Measurements from ENCODE around the gene FUT6. TPM values are rescaled to one million over a fixed set of nuclear protein-coding genes. Genes with fewer than 3 reads are reported as not detected.
"Not testable (repeated sequence)": the region's sequence is repeated elsewhere in the genome, so short reads cannot be mapped to it uniquely, and the experiment has no call there.

Gene FUT6
- total RNA-seq, 4 donors from 2014 or later: 0.74 TPM; not detected in 3

GRCh38 chr19:5851302-5851701, 11.8 kb upstream of the FUT6 start, which contains the start of gene FUT3:
Gene FUT3 (minus strand): TSS chr19:5851449.
- DNase-seq (ENCODE audit: low spot score): no peak
- no peak for TF ChIP-seq CTCF (IDR thresholded peaks at IDR 0.05)
- no peak for ATAC-seq (ENCODE audit: low FRiP score)

- no peak for TF ChIP-seq CTCF (IDR thresholded peaks at IDR 0.05)
- DNase-seq (ENCODE audit: low spot score) (no peak), ATAC-seq (ENCODE audit: low FRiP score) (peak; percentile 68)
These were observed 11.3 kb upstream of the FUT6 start for GRCh38 chr19:5850743-5851293.

- no peak for DNase-seq (ENCODE audit: low spot score)
- ATAC-seq (ENCODE audit: low FRiP score): no peak
- no peak for TF ChIP-seq CTCF (IDR thresholded peaks at IDR 0.05)
These were observed 10.7 kb upstream of the FUT6 start for GRCh38 chr19:5850189-5850588.

- ATAC-seq (ENCODE audit: low FRiP score): not testable (repeated sequence)
These were observed 9.1 kb upstream of the FUT6 start for GRCh38 chr19:5848621-5849020.

GRCh38 chr19:5847846-5848245, 8.3 kb upstream of the FUT6 start:
- ATAC-seq (ENCODE audit: low FRiP score); DNase-seq (ENCODE audit: low spot score): not testable (repeated sequence)

More at GRCh38 chr19:5848621-5849020, 9.1 kb upstream of the FUT6 start:
- not testable (repeated sequence) for DNase-seq (ENCODE audit: low spot score)

GRCh38 chr19:5844456-5845433, 5.2 kb upstream of the FUT6 start:
- no peak for DNase-seq (ENCODE audit: low spot score)
- TF ChIP-seq CTCF (IDR thresholded peaks at IDR 0.05): no peak
- no peak for ATAC-seq (ENCODE audit: low FRiP score)

GRCh38 chr19:5843295-5843927, 3.9 kb upstream of the FUT6 start:
- no peak for DNase-seq (ENCODE audit: low spot score)
- TF ChIP-seq CTCF (IDR thresholded peaks at IDR 0.05): no peak

GRCh38 chr19:5841735-5842111, 2.2 kb upstream of the FUT6 start:
- DNase-seq (ENCODE audit: low spot score); ATAC-seq (ENCODE audit: low FRiP score): not testable (repeated sequence)

More at GRCh38 chr19:5843295-5843927, 3.9 kb upstream of the FUT6 start:
- no peak for ATAC-seq (ENCODE audit: low FRiP score)

All from omental fat pad (tissue), 4 donors.